Epithelial cell of esophagus (primary cell): ENCODE data around the gene SUPT3H.
A peak's percentile ranks its signal among the peaks of the same experiment; 100 is the strongest.

Source experiments
- DNase-seq: peaks from one replicate; pipeline ENCODE4 v3.0.0; 2010; ENCODE audit warnings: low read depth
- H3K4me3 ChIP-seq: 2 replicates; pipeline ENCODE4 v1.5.1; 2011; ENCODE audit warnings: mild to moderate bottlenecking, low read length, control low read depth
- TF ChIP-seq, protein P1 (sequence below): IDR thresholded peaks from 2 replicates; pipeline ENCODE4 v1.5.1; 2011; ENCODE audit warnings: low read depth, mild to moderate bottlenecking, low read length, control low read depth, inconsistent platforms; ENCODE audit not compliant: insufficient read depth; ENCODE audit errors: missing control alignments

Gene SUPT3H

DNA sequence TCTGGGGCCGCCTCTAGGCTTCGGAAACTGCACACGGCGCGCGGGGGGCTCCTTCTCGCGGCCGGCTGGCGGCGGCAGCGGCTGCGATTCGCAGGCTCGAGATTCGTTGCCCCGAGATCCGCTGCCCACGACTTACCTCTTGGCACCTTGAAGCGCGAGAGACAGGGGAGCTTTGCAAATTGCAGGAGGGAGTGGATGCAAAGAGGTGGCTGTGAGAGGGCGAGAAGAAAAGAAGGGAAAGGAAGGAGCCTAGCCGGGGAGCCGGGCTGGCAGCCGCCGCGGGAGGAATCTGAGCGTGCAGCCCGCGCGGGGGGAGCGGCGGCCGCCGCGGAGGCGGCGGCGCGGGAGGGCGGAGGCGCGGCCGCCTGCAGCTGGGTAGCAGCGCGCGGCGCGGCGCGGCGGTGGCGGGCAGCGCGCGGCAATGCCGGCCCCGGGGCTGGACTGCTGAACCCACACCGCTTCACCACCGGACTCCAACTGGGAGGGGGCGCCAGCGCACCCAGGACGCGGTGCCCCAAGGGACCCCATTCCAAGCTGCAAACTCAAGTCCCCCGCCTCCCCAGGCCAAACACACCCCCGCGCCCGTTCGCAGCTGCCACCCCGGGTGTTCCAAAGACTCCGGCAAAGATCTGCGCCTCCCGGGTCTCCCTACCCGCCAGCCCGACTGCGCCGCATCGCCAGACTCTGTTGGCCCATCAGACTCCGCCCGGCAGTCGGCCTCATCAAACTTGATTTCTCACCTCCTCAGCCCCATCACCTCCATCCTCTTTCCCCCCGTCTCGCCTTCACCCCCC is 44.2 kb upstream of the SUPT3H start:
- H3K4me3 ChIP-seq = peak overlapping the region; percentile 62
- TF ChIP-seq, protein P1, sequence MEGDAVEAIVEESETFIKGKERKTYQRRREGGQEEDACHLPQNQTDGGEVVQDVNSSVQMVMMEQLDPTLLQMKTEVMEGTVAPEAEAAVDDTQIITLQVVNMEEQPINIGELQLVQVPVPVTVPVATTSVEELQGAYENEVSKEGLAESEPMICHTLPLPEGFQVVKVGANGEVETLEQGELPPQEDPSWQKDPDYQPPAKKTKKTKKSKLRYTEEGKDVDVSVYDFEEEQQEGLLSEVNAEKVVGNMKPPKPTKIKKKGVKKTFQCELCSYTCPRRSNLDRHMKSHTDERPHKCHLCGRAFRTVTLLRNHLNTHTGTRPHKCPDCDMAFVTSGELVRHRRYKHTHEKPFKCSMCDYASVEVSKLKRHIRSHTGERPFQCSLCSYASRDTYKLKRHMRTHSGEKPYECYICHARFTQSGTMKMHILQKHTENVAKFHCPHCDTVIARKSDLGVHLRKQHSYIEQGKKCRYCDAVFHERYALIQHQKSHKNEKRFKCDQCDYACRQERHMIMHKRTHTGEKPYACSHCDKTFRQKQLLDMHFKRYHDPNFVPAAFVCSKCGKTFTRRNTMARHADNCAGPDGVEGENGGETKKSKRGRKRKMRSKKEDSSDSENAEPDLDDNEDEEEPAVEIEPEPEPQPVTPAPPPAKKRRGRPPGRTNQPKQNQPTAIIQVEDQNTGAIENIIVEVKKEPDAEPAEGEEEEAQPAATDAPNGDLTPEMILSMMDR = no peak
- peak; percentile 58 for DNase-seq

DNA sequence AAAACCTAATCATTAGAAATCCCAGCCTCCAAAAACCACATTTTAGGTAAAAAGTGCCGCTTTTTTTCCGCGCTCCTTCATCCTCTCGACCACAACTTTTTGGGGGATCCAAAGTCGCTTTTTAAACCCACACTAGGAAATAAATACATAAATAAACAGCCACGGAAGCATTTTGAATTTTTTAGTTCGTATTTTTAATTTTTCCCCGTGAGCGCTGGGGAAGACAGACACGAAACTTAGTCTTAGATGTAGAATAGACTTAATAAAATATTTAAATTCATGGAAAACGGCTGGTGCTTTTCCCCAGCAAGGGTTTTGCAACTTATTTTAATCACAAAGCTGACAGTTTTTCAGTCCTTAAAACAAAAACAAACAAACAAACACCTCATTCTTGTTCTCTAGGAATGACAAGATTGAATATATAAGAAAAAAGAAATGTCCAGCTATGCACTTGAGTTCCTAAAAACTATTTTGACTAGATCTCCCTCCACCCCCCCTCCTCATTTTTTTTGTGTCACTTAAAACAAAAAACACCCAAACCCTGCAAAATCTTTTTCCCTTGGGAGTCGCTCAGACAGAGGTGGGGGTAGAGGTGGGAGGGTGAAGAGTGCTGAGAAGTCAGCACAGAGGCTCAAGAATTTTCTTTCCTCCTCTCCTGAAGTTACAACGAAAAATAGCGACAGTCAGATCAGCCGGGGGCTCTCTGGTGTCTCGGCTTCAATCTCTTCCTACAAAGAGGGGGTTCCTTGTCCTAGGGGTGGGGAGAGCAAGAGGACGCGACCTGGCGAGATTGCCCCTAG is 43.4 kb upstream of the SUPT3H start:
- peak overlapping the region; percentile 60 for H3K4me3 ChIP-seq
- DNase-seq = no peak
- TF ChIP-seq, protein P1 = no peak

DNA sequence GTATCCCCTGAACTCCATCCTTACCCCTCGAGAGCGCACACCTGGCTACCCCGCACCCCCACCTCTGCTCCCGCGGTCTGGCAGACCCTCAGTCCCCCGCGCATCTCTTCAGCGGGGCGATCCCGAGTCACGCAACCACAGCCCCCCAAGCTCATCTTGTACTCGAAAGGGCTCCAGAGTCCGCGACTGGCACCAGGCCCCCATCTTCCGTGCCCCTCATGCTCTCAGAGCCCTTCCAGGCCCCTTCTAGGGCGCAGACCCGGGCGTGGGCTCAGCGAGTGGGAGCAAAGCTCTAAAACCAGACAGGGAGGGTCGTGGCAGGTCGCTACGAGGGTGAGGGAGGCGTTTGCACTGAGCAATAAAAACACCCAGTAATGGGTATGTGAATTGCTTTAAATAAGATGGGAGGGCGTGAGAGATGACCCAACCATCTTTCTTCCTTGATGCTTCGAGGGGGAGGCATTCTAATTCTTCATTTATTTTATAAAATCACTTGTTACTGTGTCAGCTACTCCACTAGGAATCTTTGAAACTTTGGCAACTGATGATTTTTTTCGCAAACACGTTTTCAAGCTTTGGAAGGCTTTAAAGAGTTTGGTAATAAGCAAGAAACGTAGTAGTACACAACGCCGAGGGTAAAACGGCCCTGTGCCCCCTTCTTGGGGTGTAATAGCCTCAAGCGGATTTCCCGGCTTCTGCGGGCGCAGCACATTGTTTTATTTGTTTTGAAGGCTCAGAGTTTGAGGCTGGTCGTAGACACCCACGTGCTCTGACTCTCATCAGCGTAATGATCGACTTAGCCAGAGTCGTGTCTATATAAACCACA is 42.6 kb upstream of the SUPT3H start:
- TF ChIP-seq, protein P1 = no peak
- peak overlapping the region; percentile 60 for H3K4me3 ChIP-seq
- peak; percentile 64 for DNase-seq

DNA sequence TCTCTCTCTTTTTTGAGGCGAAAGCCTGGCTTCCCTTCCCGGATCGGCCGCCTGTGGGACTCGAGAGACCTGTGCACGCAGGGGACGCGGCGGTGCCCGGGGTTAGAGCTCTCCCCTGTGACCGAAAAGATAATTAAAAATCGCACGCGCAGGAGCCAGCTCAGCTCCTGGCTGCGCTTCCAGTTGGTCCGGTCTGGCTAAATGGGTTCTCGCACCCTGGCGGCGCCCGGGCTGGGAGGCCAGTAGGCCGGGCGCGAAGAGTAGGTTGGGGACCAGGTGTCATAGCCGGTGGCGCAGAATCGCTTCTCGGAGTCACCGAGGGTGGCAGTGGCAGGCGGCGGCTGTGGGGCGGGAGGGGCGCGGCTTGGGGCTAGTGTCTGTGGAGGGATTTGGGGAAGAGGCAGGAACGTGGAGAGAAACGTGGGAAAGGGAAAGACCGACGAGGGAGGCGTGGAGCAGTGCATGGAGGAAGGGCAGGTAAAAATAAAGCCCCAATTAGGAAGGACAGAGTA is 41.9 kb upstream of the SUPT3H start:
- peak; percentile 81 for DNase-seq
- TF ChIP-seq, protein P1 = peak; percentile 44
- peak overlapping the region; percentile 60 for H3K4me3 ChIP-seq

DNA sequence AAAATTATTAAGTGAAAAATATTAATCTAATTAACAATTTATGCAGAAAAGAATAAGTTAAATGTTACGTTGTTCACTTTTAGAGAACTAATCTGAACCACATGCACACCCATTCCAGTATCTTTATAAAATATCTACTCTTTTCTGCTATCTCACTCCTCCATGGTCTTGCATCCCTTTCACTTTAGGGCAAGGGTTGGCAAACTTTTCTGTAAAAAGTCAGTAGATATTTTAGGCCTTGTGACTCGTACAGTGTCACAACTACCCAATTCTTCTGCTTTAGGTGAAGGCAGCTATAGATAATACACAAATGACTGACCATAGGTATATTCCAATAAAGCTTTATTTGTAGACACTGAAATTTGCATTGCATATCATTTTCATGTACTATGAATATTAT is 39.7 kb upstream of the SUPT3H start:
- no peak overlapping the region for H3K4me3 ChIP-seq
- TF ChIP-seq, protein P1 = no peak
- DNase-seq = no peak

DNA sequence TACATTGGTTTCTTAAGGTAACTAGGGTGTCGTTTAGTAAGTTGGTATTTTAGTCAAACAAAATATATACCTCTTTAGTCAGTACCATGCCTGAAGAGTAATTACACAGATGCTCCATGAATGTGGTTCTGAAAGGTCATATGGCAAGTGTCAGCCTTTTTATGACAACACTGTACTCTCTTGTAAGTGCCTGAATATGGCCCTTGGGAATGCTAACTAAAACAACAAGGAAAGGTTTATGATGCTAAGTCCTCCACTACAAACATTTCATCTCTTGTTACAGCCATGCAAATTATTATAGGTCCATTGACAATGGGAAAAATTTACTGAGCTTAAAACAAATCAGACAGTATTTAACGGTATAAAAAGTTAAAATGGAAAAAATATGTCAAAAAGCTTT is 39.0 kb upstream of the SUPT3H start:
- TF ChIP-seq, protein P1 = no peak
- no peak for DNase-seq
- H3K4me3 ChIP-seq = no peak overlapping the region
